ENCODE measurements around the gene CAMK4. TPM values are rescaled to one million over a fixed set of nuclear protein-coding genes. Genes with fewer than 3 reads are reported as not detected.
A peak's percentile ranks its signal among the peaks of the same experiment; 100 is the strongest.

CAMK4 gene
- total RNA-seq, 1 donor from 2014 or later = 8.4 TPM

DNA sequence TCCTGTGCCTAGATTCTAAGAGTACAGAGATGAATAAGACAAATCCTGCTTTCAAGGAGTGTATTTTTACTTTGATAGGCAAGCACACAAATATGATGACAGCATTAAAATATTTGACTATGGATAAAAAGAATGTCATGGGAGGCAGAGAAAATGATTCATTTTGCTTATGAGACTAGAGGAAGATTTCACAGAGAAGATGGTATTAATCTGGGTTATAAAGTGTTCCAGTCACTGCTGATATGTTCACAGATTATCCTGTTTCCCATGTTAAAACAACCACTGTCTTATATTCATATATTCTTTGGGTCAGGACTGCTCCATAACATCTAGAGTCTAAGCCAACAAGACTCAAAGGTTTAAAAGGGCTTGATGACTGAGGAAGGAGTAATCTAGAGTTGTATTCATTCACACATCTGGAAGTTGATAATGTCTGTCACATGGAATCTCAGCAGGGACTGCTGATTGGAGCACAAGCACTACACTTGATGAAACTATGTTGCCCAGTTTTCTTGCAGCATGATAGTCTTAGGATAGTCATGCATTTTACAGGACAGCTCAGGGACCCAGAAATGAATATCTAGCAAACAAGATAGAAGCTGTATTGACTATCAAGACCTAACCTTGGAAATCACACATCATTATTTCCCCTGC lies 208.8 kb downstream of the CAMK4 start:
- no peak for DNase-seq

DNA sequence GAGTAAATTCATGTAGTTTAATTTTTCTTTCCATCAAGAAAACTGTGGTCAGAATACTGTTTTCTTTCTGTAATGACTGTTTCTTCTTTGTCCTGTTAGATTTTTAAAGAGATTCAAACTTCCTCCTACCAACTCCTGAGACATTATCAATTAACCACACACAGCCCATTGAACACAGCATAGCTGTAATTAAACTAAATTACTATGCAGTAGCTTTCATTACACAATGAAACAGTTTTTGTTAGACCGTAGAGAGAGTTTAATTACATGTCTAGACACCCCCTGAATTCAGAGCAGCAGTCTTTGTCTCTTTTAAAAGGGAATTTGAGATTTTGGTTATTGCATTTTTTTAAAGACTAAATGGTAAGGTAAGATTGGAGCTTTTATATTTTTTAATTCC lies 210.6 kb downstream of the CAMK4 start:
- DNase-seq = no peak

DNA sequence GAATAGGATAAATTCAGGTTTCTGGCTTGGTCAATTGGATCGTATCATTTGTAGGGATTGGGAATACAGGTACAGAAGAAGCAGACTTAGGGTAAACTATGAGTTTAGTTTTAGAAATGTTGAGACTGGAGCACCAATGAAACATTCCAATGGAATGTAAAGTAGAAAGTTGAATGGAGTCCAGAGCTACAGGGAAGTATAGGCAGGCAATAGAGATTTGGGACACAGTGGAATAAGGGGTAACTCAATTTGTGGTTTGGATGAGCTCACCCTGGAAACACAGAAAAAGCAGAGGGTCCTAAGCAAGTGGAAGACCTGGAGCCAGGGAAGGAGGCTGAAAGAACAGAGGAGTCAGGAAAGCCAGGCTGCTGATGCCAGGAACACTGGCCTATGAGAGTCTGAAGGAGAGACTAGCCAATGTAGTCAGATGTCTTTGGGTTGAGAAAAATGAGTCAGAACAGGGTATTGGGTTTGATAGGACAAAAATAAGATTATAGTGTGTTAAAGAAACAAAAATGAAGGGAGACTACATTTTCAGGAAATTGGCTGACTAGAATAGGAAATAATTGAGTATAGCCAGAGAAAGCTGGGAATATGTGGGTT lies 215.4 kb downstream of the CAMK4 start:
- DNase-seq = no peak

DNA sequence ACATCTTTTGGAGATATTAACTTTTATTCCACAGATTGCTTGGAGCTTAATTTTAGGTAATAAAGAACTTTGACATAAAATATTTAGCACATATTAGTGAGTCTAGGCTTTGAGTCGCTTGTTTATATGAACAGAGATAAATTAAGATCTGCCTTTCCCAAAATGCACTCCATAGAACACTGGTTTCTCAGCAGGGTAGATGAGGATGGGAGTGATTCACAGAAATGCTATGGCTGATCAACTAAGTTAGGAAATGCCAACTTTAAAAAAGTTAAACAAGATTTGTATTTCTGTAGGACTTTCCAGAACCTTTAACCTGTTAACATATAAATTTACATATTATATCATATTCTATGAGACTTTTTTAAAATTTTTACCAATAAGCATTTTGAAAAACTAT lies 222.9 kb downstream of the CAMK4 start:
- DNase-seq = no peak

DNA sequence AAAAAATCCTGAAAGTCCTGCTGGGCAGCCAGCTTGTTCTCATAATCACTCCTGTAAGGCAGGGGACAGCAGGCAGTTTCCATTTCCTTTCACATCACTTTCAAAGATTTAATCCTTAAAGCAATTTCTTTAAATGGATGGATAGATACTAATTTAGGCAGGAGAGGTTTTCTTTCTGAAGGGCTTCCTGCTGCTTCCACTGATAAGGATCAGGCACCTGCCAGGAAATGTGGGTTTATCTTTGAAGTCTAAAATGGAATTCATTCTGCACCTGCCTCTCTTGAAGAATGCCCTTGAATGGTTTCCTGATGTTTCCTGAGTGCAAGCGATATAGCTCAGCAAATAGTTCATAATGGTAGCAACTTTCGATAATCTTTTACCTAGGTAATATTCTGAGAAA lies 223.6 kb downstream of the CAMK4 start:
- DNase-seq = no peak

DNA sequence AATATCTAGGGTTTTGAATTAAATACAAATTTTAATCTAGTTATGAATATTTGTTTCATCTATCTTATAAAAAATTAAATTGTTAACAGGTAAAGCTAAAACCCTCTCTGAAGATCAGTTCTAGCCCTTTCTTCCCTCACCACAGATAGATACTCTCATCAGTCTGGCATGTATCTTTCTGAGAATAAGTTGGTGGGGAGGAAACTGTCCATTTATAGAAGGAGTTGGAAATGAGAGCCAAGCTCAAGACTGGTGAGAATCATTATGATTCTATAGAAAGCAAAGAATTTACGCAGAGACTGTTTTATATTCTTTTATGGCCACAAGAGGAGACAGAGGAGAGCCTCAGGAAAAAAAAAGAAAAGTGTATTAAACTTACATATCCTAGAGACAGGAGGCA lies 229.1 kb downstream of the CAMK4 start:
- DNase-seq = no peak

DNA sequence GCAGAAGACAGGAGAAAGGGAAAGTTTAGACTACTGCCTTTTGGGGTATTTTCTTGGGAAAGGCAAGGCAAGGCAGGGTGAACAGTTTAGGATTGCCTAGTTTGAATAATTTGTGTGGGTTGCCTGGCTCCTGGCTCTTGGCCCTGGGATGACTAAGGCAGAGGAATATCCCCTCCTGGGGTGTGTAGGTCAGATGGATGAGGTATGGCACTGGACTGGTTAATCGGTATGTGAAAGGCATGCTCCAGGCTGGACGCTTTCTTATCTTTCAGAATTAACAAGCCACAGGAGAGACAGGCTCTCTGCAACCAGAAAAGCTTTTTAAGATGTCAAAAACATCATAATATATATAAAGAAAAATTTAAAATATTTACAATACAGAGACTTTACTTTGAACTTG lies 229.6 kb downstream of the CAMK4 start:
- DNase-seq = no peak

DNA sequence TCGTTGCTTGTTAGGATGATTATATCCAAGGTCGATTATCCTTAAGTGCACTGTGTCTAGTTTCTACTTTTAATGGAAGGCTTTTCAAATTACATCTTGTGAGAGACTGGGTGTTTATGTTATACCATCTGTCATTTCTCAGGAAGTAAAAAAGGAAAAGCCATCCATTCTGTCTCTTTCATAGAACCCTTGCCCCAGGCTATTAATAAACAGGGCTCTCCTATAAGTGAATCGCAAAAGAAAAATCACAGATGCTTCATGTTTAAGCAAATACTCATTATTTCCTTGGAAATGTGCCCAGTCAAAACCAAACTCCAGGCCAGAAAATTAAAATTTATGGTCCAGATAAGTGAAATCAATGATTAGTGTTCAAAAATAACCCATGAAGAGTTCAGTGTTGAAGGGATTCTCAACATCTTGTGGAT lies 230.0 kb downstream of the CAMK4 start:
- DNase-seq = peak; percentile 33

DNA sequence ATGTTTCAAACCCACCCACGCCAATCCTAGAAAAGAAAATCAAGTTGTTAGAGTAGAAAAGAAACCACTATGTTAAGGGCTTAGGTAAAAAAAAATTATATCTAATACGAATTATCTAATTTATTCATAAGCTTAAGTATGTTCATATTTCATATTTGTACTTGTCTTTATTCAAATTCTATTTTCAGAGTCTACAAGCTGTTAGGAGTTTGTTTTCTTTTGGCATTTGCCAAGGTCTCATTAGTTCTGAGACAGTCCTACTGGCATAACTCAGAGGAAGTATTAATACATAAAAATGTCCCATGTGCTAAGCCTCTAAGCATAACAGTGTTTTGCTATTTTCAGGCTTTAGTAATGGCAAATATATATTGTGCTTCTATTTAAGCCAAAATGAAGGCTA lies 230.6 kb downstream of the CAMK4 start:
- no peak for DNase-seq

DNA sequence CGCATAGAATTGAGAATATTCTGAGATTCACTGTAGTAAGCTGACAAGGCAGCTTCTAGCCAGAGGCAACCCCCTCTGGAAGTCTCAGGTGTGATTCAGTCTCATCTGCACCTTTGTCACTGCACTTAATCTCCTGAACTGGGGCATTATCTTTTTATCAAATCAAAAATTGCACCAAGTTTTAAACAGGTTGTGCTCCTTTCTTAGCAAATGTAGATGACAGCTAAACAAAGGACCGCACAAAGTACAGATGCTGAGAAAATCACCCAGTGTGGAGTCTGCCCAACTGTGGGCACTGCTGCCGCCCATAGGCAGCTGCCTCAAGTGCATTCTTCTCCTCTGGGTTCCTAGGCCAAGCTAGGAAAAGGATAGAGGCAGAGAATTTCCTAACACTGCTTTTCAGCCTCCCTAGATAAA lies 237.1 kb downstream of the CAMK4 start:
- DNase-seq = no peak

DNA sequence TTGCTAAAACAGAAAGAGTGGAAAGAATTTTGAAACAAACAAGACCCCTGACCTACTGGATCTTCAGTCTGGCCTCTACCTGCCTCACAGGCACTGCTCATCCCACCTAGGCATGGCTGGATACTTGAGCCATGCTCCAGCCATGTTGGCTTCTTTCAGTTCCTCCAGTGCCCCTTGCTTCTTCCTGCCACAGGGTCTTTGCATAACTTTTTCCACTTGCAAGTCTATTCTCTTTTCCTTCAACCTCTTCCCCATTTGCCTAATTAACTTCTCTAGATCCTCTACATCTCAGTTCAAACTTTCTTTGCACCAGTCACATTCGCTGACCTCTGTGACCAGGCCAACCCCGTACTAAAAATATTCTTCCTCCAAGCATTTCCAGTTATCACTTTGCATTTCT lies 237.8 kb downstream of the CAMK4 start:
- no peak for DNase-seq

DNA sequence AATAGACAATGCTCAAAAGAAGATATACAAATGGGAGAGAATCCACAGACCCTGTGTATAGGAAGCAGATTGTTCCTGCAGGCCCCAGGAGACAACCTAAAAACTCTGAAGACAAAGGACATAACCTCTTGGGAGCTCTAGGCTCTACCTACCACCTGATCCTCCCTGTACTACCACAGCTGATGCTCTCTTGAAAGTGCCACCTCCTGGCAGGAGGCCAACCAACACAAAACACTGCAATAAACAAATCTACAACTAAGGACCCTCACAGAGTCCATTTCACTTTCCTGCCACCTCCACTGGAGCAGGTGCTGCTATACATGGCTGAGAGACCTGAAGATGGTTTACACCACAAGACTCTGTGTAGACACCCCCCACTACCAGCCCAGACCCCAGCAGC lies 239.1 kb downstream of the CAMK4 start:
- DNase-seq = no peak

DNA sequence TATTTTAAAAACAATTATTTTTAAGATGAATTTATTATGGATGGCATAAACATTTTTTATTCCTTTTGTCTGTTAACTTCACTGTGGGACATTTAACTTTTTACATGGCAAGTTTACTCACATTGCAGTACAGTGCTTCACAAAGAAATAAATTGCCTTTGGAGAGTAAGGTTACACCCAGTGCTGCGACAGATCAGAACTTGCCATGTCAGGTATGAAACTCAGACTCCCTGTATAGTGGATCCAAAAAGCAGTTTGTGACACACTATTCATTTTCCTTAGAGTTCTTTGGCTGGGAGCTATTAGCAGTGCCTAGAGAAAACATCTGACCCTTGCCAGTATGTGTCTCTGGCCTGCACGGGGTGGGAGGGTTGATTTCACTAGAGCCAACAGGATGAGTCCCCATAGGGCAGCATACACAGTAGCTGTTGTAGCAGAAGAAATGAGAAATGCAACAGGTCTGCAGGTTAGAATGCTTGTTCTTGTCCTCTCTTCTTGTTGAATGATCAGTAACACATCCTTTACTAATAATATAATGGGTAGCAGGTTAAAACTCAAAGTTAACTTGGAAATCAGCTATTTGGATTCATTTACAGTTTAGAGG lies 245.2 kb downstream of the CAMK4 start:
- DNase-seq = no peak

DNA sequence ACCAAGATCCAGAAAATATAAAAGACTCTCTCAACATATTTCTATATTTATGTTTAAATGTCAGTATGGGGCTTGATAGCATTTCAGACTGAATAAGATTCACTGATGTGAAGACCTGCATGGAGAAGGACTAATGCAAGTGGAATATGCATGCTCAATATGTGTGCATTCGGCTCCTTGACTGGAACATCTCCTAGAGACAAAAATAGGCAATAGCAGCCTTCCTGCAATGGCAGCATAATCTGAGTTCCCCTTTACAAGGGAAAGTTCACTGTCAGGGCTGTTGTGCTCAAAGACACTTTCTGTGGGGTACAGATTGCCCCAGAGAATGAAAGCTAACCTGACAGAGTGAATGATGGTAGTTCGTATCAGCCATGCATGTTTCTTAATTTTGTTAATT lies 245.7 kb downstream of the CAMK4 start:
- DNase-seq = no peak

DNA sequence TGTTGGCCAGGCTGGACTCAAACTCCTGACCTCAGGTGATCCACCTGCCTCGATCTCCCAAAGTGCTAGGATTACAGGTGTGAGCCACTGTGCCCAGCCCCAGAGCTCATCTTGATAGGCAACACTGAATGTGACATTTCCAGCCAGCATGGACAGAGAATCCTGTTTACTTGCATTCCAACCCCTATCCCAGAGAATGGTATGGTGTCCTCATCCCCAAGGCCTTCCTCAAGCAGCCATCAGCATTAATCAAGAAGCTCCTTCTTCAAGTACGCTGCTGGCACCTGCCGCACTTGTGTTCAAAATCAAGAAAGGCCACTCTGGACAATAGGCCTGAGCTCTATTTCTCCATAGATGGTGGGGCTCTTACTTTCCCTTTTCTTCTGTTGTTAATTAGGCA lies 247.9 kb downstream of the CAMK4 start:
- no peak for DNase-seq

DNA sequence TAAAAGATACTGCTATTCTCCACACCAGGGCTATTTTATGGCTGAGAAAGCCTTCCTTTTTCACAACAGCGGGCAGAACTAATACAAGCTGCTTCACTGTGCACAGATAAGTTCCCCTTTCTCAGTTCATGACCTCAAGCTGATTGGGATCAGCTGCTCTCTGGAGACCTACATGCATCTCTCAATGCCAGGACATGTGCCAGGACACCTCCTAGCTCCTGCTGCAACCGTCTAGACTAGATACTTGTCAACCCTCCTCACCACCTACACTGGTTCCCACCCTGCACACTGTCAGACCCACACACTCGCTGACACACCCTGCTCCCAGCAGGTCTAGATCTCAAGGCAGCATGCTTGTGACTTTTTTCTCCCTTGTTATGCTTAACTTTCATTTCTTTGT lies 248.4 kb downstream of the CAMK4 start:
- DNase-seq = no peak

DNA sequence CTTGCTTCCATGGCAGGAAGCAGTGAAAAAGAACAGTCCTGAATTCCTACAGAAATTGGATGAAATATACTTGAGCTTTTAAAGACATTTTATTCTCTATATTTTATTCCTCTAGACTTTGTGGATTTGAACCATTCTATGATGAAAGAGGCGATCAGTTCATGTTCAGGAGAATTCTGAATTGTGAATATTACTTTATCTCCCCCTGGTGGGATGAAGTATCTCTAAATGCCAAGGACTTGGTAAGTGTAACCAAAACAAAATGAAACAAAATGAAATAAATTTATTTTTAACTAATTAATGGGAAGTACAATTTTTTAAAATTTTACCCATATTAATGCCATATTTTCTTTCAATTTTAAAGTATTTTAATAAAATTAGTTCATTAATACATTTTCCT lies 254.1 kb downstream of the CAMK4 start:
- DNase-seq = no peak

DNA sequence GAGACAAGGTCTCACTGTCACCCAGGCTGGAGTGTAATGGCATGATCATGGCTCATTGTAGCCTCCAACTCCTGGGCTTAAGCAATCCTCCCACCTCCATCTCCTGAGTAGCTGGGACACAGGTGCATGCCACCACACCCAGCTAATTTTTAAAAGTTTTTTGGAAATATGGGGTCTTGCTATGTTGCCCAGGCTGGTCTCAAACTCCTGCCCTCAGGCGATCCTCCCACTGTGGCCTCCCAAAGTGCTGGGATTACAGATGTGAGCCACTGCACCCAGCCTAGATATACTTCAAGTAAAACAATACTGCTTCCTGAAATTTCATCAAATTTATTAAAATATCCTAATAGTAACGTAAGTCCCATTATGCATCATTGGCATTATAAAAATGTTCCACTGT lies 254.7 kb downstream of the CAMK4 start:
- no peak for DNase-seq

DNA sequence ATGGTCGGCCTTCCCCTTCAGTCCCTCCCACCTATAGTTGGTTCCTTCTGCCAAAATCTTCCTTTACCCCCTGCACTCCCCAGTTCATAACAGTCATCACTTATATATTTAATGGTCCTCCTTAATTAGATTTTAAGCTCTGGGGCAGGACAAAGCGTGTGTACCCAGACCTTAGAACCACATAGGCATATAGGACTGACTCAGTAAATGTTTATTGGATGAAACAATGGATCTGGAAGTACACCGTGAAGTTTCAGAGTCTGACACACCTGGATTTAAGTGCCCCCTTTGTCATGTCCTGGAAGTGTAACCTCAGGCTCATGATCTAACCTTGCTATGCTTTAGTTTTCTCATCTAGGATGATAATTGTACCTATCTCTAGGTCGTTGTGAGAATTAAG lies 256.2 kb downstream of the CAMK4 start:
- no peak for DNase-seq

DNA sequence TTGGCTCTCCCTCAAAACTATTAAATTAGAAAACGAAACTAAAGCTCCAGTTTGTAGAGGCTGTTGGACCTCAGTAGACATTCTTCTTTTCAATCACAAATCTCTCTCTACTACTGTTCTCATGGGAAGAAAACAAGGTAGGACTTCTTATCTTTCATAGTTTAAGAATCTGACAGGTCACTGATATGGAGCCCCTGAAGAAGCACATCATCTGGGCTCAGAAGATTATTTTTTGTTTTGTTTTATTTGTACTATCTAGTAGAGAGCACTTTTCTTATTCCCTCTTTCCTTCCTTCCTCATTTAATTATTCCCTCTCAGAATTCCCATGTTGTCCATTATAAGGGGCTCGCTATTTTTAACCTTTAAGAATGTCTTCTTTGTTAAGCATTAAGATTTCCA lies 261.9 kb downstream of the CAMK4 start:
- no peak for DNase-seq

DNA sequence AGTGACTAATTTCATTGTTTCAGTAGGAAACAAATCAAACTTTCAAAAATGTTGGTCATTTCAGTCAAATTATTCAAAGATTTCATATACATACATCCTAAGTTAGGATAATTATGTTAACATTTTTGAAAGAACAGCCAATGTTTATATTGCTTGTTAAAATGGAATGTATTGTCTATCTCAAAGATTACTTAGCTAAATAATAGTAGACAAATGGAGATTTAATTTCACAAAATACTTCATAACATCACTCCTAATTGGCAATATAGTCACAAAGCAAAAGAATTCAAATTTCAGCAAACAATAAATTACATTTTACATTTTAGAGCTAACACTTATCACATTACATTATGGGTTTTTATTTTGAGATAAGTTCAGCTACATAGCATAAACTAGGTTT lies 262.7 kb downstream of the CAMK4 start:
- no peak for DNase-seq

DNA sequence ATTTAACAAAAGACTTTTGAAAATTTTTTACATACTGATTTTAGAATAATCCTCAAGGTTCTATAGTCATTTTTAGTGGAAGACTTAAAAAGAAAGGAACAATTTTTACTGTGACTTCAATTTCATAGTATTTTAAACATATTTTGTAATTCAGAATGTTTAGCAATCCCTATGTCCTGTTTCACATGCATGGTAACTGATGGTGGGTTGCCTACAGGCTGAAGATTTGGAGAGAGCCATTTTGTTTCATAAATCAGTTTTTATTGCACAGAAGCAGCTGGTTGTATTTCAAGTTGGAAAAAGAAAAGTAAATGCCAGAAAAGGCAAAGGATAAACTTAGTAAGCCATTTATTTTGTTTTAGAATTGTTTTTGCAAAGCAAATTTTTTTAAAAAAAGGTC lies 264.2 kb downstream of the CAMK4 start:
- DNase-seq = no peak

DNA sequence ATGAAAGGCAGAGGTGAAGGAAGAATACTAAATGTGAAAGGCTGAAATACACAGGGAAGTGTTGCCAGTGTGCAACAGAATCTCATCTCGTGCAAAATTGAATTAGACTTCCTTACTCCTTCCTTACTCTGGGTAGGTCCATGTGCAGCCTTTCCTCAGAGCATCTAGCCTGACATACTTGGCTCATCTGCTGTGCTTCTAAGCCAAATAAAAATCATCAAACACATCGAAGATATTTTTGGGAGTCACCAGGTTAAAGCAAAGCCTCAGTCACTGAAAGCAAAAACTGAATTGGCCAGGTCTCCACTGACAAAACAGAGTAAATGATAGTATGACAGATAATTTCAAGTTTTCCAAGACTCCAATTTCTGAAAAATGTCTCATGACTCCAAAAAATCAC lies 268.8 kb downstream of the CAMK4 start:
- DNase-seq = no peak

DNA sequence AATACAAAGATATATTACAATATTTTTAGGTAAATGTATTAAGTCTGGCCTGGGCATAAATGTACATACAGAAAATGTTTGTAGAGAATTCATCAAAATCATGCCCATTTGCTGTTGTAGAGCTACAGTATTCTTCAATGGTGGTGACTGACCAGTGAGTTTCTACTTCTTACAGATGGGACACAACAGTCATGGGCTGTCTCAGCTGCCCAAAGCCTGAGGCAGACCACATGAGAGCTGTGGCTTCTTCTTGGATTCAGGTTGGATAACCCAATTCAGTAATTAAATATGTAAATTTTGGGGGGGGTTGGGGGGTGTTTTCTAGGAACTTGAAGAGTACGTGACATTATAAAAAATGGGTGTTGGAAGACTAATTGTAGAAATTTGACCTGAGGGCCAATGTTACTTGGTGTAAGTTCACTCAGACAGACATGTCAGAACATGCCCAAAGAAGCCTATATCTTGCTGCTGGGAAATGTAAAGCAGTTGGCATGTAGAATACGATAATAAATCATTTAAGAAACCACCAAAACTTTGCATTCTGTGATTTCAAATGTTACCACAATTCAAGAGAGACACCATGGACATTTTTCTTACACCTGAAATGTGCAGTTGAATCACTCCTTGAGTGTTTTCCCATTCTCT lies 270.3 kb downstream of the CAMK4 start:
- no peak for DNase-seq
